ENCODE measurements around the gene ARIH2.

The ARIH2 gene

DNA sequence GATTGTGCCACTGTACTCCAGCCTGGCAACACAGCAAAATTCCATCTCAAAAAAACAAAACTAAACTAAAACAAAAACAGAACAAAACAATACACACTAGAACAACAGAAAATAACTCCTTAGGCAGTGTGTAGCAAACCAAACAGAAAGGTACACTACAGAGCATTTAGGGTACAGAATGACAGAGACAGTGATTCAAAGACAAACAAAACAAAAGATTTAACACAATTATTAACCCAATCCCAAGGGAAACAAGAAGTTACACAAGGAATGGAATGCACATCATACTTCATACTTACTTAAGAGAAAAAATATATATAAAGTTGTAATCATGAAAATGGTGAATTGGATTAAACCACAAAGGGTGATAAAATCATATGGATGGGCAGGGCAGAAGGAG lies 32.9 kb upstream of the ARIH2 start:
- TF ChIP-seq, protein P1, sequence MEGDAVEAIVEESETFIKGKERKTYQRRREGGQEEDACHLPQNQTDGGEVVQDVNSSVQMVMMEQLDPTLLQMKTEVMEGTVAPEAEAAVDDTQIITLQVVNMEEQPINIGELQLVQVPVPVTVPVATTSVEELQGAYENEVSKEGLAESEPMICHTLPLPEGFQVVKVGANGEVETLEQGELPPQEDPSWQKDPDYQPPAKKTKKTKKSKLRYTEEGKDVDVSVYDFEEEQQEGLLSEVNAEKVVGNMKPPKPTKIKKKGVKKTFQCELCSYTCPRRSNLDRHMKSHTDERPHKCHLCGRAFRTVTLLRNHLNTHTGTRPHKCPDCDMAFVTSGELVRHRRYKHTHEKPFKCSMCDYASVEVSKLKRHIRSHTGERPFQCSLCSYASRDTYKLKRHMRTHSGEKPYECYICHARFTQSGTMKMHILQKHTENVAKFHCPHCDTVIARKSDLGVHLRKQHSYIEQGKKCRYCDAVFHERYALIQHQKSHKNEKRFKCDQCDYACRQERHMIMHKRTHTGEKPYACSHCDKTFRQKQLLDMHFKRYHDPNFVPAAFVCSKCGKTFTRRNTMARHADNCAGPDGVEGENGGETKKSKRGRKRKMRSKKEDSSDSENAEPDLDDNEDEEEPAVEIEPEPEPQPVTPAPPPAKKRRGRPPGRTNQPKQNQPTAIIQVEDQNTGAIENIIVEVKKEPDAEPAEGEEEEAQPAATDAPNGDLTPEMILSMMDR (IDR thresholded peaks at IDR 0.05; ENCODE audit: control insufficient read depth, extremely low read depth, insufficient read depth), result no peak
- DNase-seq (ENCODE audit: low read depth), result peak; percentile 74
- no peak overlapping the region for H3K4me3 ChIP-seq (ENCODE audit: low read depth, low read length)

DNA sequence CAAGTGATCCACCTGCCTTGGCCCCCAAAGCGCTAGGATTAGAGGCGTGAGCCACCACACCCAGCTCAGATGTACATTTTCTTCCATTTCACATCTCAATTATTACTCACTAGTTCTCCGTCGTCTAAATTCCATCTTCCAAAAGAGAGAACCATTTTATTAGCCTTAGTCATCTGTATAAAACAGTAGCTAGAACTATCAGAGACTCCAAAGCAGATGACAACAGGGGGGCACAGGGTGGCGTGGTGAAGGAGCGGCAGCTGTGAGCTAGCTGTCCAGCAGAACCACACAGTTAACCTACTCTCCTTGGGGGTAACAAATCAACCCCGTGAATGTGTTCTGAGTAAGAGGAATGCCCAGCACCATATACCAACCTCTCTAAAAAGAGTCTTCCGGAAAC lies 27.0 kb upstream of the ARIH2 start:
- H3K4me3 ChIP-seq (ENCODE audit: low read depth, low read length), result no peak overlapping the region
- no peak for DNase-seq (ENCODE audit: low read depth)
- TF ChIP-seq, protein P1 (IDR thresholded peaks at IDR 0.05; ENCODE audit: control insufficient read depth, extremely low read depth, insufficient read depth), result no peak

DNA sequence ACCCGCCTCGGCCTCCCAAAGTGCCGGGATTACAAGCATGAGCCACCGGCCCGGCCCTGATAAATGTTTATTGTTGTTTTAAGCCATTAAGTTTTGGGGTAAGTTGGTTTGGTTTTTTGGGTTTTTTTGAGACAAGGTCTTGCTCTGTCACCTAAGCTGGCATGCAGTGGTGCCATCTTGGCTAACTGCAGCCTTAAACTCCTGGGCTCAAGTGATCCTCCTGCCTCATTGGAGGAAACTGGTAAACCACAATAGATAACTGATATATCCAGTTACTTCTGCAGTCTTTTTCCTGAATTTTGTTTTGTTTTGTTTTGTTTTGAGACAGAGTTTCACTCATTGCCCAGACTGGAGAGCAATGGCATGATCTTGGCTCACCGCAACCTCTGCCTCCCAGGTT lies 24.1 kb upstream of the ARIH2 start:
- DNase-seq (ENCODE audit: low read depth), result no peak
- no peak overlapping the region for H3K4me3 ChIP-seq (ENCODE audit: low read depth, low read length)
- TF ChIP-seq, protein P1 (IDR thresholded peaks at IDR 0.05; ENCODE audit: control insufficient read depth, extremely low read depth, insufficient read depth), result no peak

DNA sequence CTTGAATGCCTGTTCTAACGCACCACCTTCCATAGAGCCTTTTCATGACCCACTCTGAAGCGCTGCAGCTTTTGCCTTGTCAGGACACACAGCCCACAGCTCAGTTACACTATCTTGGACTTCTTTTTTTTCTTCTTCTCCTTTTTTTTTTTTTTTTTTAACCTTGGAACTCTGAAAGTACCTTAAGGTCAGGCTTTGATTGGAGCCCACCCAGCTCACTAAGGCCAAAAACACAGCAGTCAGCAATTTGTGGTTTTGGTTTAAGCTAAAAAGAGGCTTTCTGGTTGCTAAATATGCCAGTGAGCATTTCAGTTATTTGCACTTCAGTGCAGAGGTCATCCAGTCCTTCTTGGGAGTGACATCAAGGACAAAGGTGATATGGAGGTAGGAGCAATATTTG lies 21.7 kb upstream of the ARIH2 start:
- 0 out of 2 replicates have a peak overlapping the region, but pooled peaks have one; percentile 4 for H3K4me3 ChIP-seq (ENCODE audit: low read depth, low read length)
- TF ChIP-seq, protein P1 (IDR thresholded peaks at IDR 0.05; ENCODE audit: control insufficient read depth, extremely low read depth, insufficient read depth), result no peak
- DNase-seq (ENCODE audit: low read depth), result no peak

DNA sequence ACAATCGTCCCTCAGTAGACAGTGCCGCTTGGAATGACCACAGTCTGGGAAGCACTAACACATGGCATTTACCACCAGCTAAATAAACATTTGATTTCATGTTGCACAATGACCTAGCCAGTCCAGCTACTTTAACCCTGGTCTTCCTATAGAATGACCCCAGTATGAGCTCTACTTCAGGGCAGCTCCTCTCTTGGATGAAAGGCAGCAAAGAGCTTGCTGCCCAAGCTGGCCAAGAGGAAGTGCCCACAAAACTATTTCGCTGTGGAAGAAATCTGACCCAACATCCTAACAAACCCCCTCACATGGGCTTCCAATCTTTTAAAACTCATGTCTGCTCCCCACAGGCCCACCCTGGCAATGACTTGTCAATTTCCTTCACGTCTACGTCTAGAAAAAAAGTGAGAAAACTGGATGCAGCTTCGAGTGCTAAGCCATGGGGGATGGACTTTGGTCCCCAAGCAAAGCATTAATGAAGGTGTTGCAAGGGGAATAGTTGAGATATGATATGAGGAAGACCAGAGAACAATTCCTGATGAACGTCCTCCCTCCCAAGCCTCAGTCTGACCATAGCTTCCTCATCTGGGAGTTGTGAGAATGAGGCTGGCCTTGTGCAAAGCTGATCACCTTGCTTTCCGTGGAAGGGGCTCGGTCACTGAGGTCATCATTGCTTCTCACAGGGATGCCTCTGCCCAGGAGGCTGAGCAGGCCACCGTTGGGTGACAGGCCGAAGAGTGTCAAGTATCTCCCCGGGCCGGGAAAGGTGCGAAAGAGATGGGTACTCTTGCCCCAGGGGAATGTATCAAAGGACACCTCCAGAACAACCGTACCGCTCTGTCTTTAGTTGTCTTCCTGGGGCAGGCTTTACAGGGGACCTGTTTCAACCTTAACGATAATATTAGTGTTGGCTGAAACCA lies 20.9 kb upstream of the ARIH2 start:
- TF ChIP-seq, protein P1 (IDR thresholded peaks at IDR 0.05; ENCODE audit: control insufficient read depth, extremely low read depth, insufficient read depth), result no peak
- DNase-seq (ENCODE audit: low read depth), result no peak
- peak overlapping the region; percentile 54 for H3K4me3 ChIP-seq (ENCODE audit: low read depth, low read length)

DNA sequence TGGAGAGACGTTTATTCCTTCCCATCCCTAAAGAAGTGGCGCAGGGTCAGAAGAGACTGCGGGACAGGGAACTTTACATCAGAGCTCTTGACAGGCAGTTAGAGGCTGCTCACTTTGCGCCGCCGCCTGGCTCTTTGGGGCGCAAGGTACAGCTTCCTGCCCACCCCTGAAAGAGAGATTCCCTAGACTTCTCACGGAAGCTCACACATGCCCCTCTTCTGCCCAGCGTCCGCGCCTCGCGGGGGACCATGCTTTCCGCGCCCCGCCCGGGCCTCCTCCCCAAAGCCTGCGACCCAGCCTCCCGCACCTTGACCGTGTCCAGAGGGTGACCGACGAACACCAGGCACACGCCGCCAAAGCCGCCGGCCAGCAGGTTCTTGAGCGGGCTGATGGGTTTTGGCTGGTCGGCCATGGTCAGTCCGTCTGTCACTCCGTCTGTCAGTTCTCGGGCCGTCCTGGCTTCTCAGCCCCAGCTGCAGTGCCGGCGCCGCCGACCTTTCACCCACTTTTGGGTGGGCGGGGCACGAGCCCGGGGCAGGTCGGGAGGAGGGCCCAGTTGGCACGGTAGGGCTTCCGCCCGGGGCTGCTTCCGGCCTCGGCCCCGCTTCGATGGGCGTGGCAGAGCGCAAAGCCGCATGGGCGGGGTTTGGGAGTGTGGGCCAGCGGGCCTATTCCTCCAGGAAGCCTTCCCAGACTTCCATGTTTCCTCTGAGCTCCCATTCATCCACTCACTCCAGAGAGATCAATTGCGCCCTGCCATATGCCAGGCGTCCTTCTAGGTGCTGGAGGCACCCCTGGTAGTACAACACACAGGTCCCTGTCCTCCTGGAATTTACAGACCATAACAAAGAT lies 20.0 kb upstream of the ARIH2 start, which contains the start of gene SLC25A20:
Gene SLC25A20 (minus strand): TSS at position 500 of the 852 bp plus-strand sequence. CDS start 88 bp downstream, at position 412.
- TF ChIP-seq, protein P1 (IDR thresholded peaks at IDR 0.05; ENCODE audit: control insufficient read depth, extremely low read depth, insufficient read depth), result no peak
- peak within 1 kb of the TSS; percentile 54 for H3K4me3 ChIP-seq (ENCODE audit: low read depth, low read length)
- no peak for DNase-seq (ENCODE audit: low read depth)
